ENCODE measurements around the gene SSX2IP.

SSX2IP gene

DNA sequence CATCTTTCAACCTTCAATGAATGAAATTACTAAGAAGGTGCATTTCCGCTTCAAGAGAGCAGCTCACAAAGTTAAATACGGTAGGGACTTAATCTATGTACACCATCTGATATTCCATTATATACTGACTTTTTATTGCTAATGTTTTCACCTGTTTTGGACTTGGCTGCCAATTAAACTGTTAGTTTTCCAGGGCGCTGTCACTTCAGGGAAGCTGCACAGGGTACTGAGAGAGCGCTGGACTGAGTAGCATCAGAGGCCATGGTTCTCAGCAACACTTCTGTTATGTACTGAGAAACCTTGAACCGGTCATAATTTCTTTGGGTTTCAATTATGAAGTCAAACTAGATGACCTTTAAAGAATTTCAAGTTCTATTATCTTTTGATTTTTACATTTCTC is 8.2 kb downstream of the SSX2IP start:
- DNase-seq = no peak
- TF ChIP-seq, protein P1, sequence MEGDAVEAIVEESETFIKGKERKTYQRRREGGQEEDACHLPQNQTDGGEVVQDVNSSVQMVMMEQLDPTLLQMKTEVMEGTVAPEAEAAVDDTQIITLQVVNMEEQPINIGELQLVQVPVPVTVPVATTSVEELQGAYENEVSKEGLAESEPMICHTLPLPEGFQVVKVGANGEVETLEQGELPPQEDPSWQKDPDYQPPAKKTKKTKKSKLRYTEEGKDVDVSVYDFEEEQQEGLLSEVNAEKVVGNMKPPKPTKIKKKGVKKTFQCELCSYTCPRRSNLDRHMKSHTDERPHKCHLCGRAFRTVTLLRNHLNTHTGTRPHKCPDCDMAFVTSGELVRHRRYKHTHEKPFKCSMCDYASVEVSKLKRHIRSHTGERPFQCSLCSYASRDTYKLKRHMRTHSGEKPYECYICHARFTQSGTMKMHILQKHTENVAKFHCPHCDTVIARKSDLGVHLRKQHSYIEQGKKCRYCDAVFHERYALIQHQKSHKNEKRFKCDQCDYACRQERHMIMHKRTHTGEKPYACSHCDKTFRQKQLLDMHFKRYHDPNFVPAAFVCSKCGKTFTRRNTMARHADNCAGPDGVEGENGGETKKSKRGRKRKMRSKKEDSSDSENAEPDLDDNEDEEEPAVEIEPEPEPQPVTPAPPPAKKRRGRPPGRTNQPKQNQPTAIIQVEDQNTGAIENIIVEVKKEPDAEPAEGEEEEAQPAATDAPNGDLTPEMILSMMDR (IDR thresholded peaks at IDR 0.05; ENCODE audit: low read depth, low read length, missing control alignments) = no peak
- in situ Hi-C loops (cut with HindIII; ENCODE audit: low pct_ligation_motif_present, low sequenced_read_pairs) = no loop called here

DNA sequence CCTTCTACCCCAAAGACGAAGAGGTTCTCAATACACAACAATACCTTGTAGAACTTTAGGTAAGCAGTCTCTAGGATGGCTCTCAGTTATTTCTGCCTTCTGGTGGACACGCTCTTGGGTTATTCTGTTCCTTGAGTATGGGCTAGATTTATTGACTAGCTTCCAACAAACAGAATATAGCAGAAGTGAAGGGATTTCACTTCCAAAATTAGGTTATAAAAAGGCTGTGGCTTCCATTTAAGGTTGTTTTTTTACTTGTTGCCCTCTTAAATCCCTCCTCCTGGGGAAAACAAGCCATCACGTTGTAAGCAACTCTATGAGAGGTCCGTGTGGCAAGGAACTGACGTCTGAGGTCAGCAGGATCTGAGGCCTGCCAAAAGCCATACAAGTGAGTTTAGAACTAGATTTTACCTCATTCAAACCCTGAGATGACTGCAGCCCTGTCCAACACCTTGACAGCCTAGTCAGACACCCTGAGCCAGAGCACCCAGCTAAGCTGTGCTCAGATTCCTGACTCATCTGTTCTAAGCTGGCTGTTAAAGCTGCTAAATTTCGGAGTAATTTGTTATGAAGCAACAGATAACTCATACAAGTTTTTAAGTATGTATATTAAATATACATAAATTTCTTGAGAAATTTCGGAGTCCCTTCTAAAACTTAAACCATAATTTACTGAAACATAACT is 12.7 kb downstream of the SSX2IP start:
- H3K27ac ChIP-seq = no peak overlapping the region
- no peak for DNase-seq
- TF ChIP-seq, protein P1 (IDR thresholded peaks at IDR 0.05; ENCODE audit: low read depth, low read length, missing control alignments) = no peak
- in situ Hi-C loops (cut with HindIII; ENCODE audit: low pct_ligation_motif_present, low sequenced_read_pairs) = no loop called here
- no peak overlapping the region for H3K4me3 ChIP-seq (ENCODE audit: low read depth, low read length)
- no peaks in the 10 kb centered on the region for H3K36me3 ChIP-seq (replicated peaks)
- H3K27me3 ChIP-seq (replicated peaks) = no peaks in the 10 kb centered on the region

More for the DNA sequence above, 8.2 kb downstream of the SSX2IP start:
- H3K4me3 ChIP-seq (ENCODE audit: low read depth, low read length) = no peak overlapping the region
- H3K36me3 ChIP-seq (replicated peaks) = no peaks in the 10 kb centered on the region
- H3K27me3 ChIP-seq (replicated peaks) = no peaks in the 10 kb centered on the region
- H3K27ac ChIP-seq = no peak overlapping the region

DNA sequence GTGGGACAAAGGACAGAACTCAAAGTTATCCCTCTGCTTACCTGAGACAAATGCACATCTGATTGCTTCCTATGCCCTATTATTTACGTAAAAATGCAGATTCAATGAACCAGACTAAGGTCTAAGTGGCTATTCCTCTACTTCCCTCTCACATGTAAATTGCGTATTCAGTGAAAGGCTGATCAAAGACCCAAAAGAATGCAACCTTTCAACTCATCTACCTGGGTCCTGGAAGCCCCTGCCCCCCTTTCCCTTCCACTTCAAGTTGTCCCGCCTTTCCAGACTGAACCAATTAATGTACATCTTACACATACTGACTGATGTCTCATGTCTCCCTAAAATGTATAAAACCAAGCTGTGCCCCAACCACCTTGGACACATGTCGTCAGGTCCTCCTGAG is 14.6 kb downstream of the SSX2IP start:
- Histone ChIP-seq H3K4me3 (ENCODE audit: low read depth, low read length) (no peak overlapping the region), H3K27me3 (replicated peaks) (no peaks in the 10 kb centered on the region), H3K27ac (no peak overlapping the region), H3K36me3 (replicated peaks) (no peaks in the 10 kb centered on the region)
- TF ChIP-seq, protein P1 (IDR thresholded peaks at IDR 0.05; ENCODE audit: low read depth, low read length, missing control alignments) = no peak
- DNase-seq = no peak
- in situ Hi-C loops (cut with HindIII; ENCODE audit: low pct_ligation_motif_present, low sequenced_read_pairs) = no loop called here

DNA sequence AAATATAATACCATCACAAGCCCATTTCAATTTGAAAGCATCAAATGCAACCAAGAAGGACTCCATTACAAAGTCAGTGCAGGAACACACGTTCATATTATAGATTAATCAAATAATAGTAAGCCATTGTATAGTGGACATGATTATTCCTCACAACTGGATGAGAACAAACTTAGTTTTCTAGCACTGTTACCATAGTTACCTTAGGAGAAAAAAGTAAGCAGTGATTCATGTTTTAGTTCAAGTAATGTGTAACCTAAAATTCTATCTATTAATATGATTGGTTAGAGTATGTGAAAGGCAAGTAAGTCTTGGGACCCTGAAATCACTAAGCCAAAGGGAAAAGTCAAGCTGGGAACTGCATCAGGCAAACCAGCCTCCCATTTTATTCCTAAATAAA is 15.2 kb downstream of the SSX2IP start:
- in situ Hi-C loops (cut with HindIII; ENCODE audit: low pct_ligation_motif_present, low sequenced_read_pairs) = no loop called here
- H3K36me3 ChIP-seq (replicated peaks) = no peaks in the 10 kb centered on the region
- DNase-seq = no peak
- H3K27me3 ChIP-seq (replicated peaks) = no peaks in the 10 kb centered on the region
- no peak overlapping the region for H3K4me3 ChIP-seq (ENCODE audit: low read depth, low read length)
- TF ChIP-seq, protein P1 (IDR thresholded peaks at IDR 0.05; ENCODE audit: low read depth, low read length, missing control alignments) = no peak
- no peak overlapping the region for H3K27ac ChIP-seq

DNA sequence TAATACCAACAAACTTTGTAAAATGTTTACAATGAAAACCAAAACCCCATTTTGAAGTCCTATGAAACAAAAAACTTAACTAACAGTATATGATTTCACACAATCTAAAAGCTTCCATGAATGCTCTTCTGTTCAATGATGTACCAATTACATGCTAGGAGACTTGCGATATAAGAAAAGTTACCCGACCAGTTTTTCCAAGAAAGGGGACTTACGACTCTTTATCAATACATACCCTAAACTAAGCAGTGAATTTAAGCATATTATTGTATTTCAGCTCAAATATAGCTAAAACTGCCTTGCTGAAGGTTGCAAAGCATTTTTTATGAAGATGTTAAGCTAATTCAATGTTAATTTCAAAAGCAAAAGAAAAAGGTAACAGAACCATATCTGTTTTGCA is 15.6 kb downstream of the SSX2IP start:
- TF ChIP-seq, protein P1 (IDR thresholded peaks at IDR 0.05; ENCODE audit: low read depth, low read length, missing control alignments) = no peak
- no peaks in the 10 kb centered on the region for H3K27me3 ChIP-seq (replicated peaks)
- H3K4me3 ChIP-seq (ENCODE audit: low read depth, low read length) = no peak overlapping the region
- DNase-seq = no peak
- H3K27ac ChIP-seq = no peak overlapping the region
- no peaks in the 10 kb centered on the region for H3K36me3 ChIP-seq (replicated peaks)
- in situ Hi-C loops (cut with HindIII; ENCODE audit: low pct_ligation_motif_present, low sequenced_read_pairs) = no loop called here

DNA sequence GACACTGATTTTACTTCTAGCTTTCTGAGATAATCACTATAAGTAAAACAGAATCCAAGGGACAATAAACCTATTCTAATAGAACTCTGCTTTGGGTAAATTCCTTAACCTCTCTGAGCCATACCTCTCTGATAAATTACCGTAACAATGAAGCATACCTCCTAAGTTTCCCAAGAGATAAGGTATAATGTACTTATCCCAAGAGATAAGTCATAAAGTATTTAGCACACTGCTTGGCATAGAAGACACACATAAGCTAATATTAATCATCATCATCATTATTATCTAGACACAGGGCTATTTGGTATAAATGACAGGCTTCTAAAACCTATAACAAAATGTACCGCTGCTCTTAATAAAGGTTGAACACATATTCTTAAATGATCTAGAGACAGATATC is 16.2 kb downstream of the SSX2IP start:
- Histone ChIP-seq H3K27ac (no peak overlapping the region), H3K36me3 (replicated peaks) (no peaks in the 10 kb centered on the region), H3K4me3 (ENCODE audit: low read depth, low read length) (no peak overlapping the region), H3K27me3 (replicated peaks) (no peaks in the 10 kb centered on the region)
- TF ChIP-seq, protein P1 (IDR thresholded peaks at IDR 0.05; ENCODE audit: low read depth, low read length, missing control alignments) = no peak
- in situ Hi-C loops (cut with HindIII; ENCODE audit: low pct_ligation_motif_present, low sequenced_read_pairs) = no loop called here
- DNase-seq = no peak

All from brain microvascular endothelial cell (primary cell).